Ascending aorta (tissue), 2 donors: ENCODE data around the gene NANP. TPM values are rescaled to one million over a fixed set of nuclear protein-coding genes. Genes with fewer than 3 reads are reported as not detected.
"Not testable (repeated sequence)": the region's sequence is repeated elsewhere in the genome, so short reads cannot be mapped to it uniquely, and the experiment has no call there.

Experiments
- DNase-seq, 2 donors: peaks; one replicate each; pipeline ENCODE4 v3.0.0-alpha.2; 2019; ENCODE audit warnings: low spot score in 2 of 2
- H3K27ac ChIP-seq, 2 donors: fragments of 200-600 bp; sonication (generic); one replicate each; pipeline ENCODE4 v1.5.1; 2016 to 2017; ENCODE audit warnings: mild to moderate bottlenecking in 1 of 2
- H3K27me3 ChIP-seq: fragments of 200-600 bp; sonication (generic); one replicate; pipeline ENCODE4 v1.5.1; 2017
- H3K36me3 ChIP-seq, 2 donors: fragments of 200-600 bp; sonication (generic); one replicate each; pipeline ENCODE4 v1.5.1; 2016
- H3K4me1 ChIP-seq, 2 donors: fragments of 200-600 bp; sonication (generic); one replicate each; pipeline ENCODE4 v1.5.1; 2016 to 2017; ENCODE audit warnings: mild to moderate bottlenecking in 1 of 2
- H3K4me3 ChIP-seq, 2 donors: fragments of 200-600 bp; sonication (generic); one replicate each; pipeline ENCODE4 v1.5.1; 2016 to 2017; ENCODE audit warnings: mild to moderate bottlenecking in 1 of 2
- H3K9me3 ChIP-seq, 2 donors: fragments of 200-600 bp; sonication (generic); one replicate each; pipeline ENCODE4 v1.5.1; 2016
- intact Hi-C: fragments of 100-400 bp; cut with DNase I; formaldehyde crosslinking; loops from one replicate; pipeline ENCODE4 v1.15.1; 2023
- total RNA-seq: library from RNA; depleted of rRNA; stranded (reverse); fragments of >200 nt; gene quantifications from one replicate; pipeline ENCODE4 v1.1.0, GENCODE V29; 2016
- TF ChIP-seq, protein P1 (sequence below), 3 experiments: fragments of 200-600 bp in 2 of 3; fragments of 450-650 bp in 1 of 3; sonication (generic) in 2 of 3; IDR thresholded peaks; one replicate each; pipeline ENCODE4 v1.5.1; 2016 to 2019; ENCODE audit warnings: antibody characterized with exemption in 3 of 3, mild to moderate bottlenecking in 1 of 3, moderate library complexity in 1 of 3

The NANP gene
- total RNA-seq, 1 donor from 2014 or later: 2.6 TPM

DNA sequence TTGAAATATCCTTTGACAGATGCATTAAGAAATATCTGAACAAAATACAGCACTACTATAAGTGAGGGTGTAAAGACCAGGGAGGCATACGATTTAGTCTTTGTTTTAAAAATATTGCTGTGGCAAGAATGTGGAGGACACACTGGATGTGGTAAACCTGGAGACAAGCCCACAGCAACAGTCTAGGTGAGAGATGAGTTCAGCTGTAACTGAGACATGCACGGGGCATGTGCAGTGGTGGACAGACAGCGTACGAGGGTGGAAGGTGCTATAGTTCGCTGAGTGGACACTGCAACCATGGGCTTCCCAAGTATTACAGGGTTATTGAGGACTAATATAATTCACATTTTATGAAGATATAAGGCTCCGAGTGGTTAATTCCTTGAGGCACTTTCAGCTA lies 1.8 kb downstream of the NANP start:
- no peak overlapping the region for H3K4me3 ChIP-seq
- TF ChIP-seq, protein P1, sequence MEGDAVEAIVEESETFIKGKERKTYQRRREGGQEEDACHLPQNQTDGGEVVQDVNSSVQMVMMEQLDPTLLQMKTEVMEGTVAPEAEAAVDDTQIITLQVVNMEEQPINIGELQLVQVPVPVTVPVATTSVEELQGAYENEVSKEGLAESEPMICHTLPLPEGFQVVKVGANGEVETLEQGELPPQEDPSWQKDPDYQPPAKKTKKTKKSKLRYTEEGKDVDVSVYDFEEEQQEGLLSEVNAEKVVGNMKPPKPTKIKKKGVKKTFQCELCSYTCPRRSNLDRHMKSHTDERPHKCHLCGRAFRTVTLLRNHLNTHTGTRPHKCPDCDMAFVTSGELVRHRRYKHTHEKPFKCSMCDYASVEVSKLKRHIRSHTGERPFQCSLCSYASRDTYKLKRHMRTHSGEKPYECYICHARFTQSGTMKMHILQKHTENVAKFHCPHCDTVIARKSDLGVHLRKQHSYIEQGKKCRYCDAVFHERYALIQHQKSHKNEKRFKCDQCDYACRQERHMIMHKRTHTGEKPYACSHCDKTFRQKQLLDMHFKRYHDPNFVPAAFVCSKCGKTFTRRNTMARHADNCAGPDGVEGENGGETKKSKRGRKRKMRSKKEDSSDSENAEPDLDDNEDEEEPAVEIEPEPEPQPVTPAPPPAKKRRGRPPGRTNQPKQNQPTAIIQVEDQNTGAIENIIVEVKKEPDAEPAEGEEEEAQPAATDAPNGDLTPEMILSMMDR (IDR thresholded peaks at IDR 0.05): no peak
- DNase-seq: no peak
- H3K9me3 ChIP-seq: no peaks in the 10 kb centered on the region
- no peak overlapping the region for H3K27ac ChIP-seq
- H3K4me1 ChIP-seq: peaks cover 0 to 6% of the 10 kb centered on the region in 2 donors
- H3K27me3 ChIP-seq: no peaks in the 10 kb centered on the region
- H3K36me3 ChIP-seq: no peaks in the 10 kb centered on the region
- intact Hi-C loops: loop anchor here (2.0 to 10.0 kb wide), 4 partner anchors 95 to 567 kb away; partner anchors contain the start of genes ABHD12 and ACSS1

DNA sequence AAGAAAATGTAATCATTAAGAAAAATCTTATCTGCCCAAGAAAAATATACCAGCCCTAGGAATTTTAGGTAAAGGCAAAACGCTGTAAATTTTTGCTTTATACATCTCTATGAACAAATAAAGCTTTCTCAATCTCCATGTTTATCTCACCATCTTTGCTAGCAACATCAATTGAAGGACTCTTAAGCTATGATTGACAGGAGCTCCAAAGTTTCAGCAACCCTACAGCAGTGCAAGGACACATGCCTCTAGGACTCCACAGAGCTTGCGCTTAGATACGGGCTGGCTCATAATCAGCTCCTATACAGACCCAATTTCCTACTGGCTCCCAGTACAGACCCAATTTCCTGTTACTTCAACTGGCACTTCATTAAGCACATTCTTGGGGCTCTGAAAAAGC lies 4.3 kb downstream of the NANP start:
- no peaks in the 10 kb centered on the region for H3K9me3 ChIP-seq
- DNase-seq: no peak
- H3K36me3 ChIP-seq: peaks cover 0 to 8% of the 10 kb centered on the region in 2 donors
- peaks cover 0 to 6% of the 10 kb centered on the region in 2 donors for H3K4me1 ChIP-seq
- no peak overlapping the region for H3K4me3 ChIP-seq
- no peak overlapping the region for H3K27ac ChIP-seq
- H3K27me3 ChIP-seq: no peaks in the 10 kb centered on the region
- intact Hi-C loops: no loop called here
- TF ChIP-seq, protein P1 (IDR thresholded peaks at IDR 0.05): no peak

DNA sequence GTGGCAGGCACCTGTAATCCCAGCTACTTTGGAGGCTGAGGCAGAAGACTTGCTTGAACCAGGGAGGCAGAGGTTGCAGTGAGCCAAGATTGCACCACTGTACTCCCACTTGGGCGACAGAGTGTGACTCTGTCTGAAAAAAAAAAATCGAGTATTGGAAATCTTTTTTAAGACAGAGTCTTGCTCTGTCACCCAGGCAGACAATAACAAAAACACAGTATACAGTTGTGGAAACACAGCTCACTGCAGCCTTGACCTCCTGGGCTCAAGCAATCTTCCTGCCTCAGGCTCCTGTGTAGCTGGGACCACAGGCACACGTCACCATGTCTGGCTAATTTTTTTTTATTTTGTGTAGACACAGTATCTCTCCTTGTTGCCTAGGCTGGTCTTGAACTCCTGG lies 15.0 kb downstream of the NANP start:
- peaks cover 3 to 8% of the 10 kb centered on the region in 2 donors for H3K36me3 ChIP-seq
- no peak overlapping the region for H3K4me3 ChIP-seq
- intact Hi-C loops: no loop called here
- no peaks in the 10 kb centered on the region for H3K9me3 ChIP-seq
- TF ChIP-seq, protein P1 (IDR thresholded peaks at IDR 0.05): no peak
- DNase-seq: no peak
- no peaks in the 10 kb centered on the region for H3K27me3 ChIP-seq
- H3K27ac ChIP-seq: no peak overlapping the region
- H3K4me1 ChIP-seq: no peaks in the 10 kb centered on the region

DNA sequence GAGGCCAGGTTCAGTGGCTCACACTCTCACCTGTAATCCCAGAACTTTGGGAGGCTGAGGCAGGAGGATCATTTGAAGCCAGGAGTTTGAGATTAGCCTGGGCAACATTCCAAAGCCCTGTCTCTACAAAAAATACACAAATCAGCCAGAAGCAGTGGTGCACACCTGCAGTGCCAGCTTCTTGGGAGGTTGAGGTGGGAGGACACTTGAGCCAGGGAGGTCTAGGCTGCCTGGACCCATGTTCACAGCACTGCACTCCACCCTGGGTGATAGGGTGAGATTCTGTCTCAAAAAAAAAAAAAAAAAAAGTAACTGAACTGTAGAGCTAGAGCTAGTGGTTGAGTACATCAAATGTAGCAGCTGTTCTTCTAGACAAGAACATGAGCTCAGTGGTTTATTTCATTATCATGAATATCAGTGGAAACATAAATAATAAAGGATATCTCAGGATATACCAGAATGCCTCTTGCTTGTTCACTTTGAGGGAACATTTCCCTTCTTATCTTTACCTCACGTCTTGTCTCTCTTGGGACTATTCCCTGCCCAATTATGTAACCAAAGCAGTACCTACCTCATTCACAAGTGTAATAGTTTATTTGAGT lies 17.6 kb downstream of the NANP start:
- H3K27me3 ChIP-seq: no peaks in the 10 kb centered on the region
- no peaks in the 10 kb centered on the region for H3K9me3 ChIP-seq
- no peak for DNase-seq
- TF ChIP-seq, protein P1 (IDR thresholded peaks at IDR 0.05): no peak
- no peaks in the 10 kb centered on the region for H3K36me3 ChIP-seq
- no peaks in the 10 kb centered on the region for H3K4me1 ChIP-seq
- intact Hi-C loops: no loop called here
- H3K4me3 ChIP-seq: no peak overlapping the region
- no peak overlapping the region for H3K27ac ChIP-seq

DNA sequence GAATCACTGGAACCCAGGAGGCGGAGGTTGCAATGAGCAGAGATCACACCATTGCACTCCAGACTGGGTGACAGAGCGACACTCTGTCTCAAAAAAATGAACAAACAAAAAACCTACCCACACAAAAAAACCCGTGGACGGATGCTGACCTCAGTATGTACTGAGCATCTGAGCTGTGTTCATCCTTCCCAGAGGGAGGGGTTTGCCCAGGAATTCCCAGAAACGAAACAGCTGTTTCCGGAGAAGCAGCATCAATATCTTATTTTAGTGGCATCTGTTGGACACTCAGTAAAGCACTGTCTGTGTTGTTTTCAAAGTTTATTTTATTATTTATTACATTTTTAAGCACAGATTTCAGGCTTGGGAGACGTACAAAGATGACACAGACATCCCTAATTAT lies 18.7 kb downstream of the NANP start:
- Histone ChIP-seq H3K27ac (no peak overlapping the region), H3K4me1 (no peaks in the 10 kb centered on the region), H3K27me3 (no peaks in the 10 kb centered on the region), H3K9me3 (no peaks in the 10 kb centered on the region), H3K36me3 (no peaks in the 10 kb centered on the region), H3K4me3 (no peak overlapping the region)
- TF ChIP-seq, protein P1 (IDR thresholded peaks at IDR 0.05): no peak
- DNase-seq: no peak
- intact Hi-C loops: no loop called here

DNA sequence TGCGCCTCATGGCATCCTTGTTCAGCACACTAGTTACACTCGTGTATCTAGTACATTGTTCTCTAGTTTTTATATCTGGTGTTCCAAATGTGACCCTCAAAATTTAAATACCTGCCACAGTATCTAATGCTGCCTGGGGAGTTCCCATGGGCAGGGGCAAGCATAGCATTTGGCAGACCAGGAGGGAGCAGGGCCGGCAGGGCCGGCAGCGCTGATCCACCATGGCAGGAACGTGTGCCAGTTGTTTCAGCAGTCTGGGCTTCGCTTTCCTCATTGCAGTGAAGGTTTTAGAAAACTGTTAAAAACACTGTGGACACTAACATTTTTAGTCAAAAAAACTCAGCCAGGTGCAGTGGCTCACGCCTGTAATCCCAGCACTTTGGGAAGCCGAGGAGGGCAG lies 19.2 kb downstream of the NANP start:
- no peaks in the 10 kb centered on the region for H3K36me3 ChIP-seq
- no peaks in the 10 kb centered on the region for H3K27me3 ChIP-seq
- TF ChIP-seq, protein P1 (IDR thresholded peaks at IDR 0.05): no peak
- H3K4me1 ChIP-seq: no peaks in the 10 kb centered on the region
- H3K9me3 ChIP-seq: no peaks in the 10 kb centered on the region
- H3K27ac ChIP-seq: no peak overlapping the region
- no peak overlapping the region for H3K4me3 ChIP-seq
- intact Hi-C loops: no loop called here
- DNase-seq: no peak

DNA sequence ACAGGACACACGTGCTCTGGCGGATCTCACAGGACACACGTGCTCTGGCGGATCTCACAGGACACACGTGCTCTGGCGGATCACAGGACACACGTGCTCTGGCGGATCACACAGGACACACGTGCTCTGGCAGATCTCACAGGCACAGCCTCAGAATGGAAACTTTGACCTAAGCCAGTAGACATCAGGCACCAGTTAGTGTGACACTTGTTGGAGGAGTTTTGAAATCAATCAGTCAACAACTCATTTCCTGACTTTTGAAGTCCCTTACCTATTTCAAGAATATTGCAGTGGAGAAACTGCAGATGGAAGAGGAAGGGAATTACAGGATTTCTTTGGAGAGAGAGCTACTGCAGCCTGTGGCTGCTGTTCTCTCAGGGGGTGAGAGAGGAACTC lies 20.9 kb downstream of the NANP start:
- H3K9me3 ChIP-seq, H3K27me3 ChIP-seq, H3K4me3 ChIP-seq, H3K36me3 ChIP-seq, H3K27ac ChIP-seq, intact Hi-C loops, H3K4me1 ChIP-seq, DNase-seq: not testable (repeated sequence)

DNA sequence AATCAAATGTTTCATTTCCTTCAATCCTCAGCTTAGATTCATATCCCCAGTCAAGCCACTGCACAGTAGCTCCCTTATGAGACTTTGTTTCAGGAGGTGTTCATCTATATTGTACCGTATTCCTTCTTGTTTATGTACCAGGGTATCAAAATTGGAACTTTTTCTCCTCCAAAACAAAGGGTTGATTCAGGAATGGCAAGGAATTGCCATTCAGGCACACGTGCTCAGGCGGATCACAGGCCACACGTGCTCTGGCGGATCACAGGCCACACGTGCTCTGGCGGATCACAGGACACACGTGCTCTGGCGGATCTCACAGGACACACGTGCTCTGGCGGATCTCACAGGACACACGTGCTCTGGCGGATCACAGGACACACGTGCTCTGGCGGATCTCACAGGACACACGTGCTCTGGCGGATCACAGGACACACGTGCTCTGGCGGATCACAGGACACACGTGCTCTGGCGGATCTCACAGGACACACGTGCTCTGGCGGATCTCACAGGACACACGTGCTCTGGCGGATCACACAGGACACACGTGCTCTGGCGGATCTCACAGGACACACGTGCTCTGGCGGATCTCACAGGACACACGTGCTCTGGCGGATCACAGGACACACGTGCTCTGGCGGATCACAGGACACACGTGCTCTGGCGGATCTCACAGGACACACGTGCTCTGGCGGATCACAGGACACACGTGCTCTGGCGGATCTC lies 21.5 kb downstream of the NANP start:
- H3K27ac ChIP-seq, H3K36me3 ChIP-seq, H3K4me1 ChIP-seq, DNase-seq, H3K27me3 ChIP-seq, H3K4me3 ChIP-seq, H3K9me3 ChIP-seq, intact Hi-C loops: not testable (repeated sequence)
